Measurements from ENCODE around the gene NCCRP1. TPM values are rescaled to one million over a fixed set of nuclear protein-coding genes. Genes with fewer than 3 reads are reported as not detected.

Gene NCCRP1, protein sequence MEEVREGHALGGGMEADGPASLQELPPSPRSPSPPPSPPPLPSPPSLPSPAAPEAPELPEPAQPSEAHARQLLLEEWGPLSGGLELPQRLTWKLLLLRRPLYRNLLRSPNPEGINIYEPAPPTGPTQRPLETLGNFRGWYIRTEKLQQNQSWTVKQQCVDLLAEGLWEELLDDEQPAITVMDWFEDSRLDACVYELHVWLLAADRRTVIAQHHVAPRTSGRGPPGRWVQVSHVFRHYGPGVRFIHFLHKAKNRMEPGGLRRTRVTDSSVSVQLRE
- total RNA-seq (2022; extraction: Qiagen RNA extraction), result 1.3 to 1.9 TPM (median 1.5 TPM) in 5 replicates

DNA sequence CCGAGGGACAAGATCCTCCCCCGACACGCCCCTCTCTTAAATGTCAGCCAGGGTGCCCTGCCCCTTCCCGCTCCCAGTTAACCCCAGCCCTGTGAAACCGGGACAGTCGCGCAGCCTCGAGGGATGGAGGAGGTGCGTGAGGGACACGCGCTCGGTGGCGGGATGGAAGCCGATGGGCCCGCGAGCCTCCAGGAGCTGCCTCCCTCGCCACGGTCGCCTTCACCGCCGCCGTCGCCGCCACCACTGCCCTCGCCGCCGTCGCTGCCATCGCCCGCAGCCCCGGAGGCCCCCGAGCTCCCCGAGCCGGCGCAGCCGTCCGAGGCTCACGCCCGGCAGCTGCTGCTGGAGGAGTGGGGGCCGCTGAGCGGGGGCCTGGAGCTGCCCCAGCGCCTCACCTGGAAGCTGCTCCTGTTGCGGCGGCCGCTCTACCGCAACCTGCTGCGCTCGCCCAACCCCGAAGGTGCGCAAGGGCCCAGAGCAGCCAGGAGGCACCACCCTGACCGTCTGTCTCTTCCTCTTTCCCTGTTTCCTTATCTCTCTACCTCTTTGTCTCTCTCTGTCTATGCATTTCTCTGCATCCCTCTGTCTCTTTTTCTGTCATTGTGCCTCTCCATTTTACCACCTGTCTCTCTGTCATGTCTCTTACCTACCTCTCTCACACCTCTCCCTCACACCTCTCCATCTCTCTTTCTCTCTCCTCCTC is at the start of gene NCCRP1:
TSS of gene NCCRP1 (plus strand) at position 105 of the 703 bp plus-strand sequence. CDS start at position 124, 19 bp downstream.

DNA sequence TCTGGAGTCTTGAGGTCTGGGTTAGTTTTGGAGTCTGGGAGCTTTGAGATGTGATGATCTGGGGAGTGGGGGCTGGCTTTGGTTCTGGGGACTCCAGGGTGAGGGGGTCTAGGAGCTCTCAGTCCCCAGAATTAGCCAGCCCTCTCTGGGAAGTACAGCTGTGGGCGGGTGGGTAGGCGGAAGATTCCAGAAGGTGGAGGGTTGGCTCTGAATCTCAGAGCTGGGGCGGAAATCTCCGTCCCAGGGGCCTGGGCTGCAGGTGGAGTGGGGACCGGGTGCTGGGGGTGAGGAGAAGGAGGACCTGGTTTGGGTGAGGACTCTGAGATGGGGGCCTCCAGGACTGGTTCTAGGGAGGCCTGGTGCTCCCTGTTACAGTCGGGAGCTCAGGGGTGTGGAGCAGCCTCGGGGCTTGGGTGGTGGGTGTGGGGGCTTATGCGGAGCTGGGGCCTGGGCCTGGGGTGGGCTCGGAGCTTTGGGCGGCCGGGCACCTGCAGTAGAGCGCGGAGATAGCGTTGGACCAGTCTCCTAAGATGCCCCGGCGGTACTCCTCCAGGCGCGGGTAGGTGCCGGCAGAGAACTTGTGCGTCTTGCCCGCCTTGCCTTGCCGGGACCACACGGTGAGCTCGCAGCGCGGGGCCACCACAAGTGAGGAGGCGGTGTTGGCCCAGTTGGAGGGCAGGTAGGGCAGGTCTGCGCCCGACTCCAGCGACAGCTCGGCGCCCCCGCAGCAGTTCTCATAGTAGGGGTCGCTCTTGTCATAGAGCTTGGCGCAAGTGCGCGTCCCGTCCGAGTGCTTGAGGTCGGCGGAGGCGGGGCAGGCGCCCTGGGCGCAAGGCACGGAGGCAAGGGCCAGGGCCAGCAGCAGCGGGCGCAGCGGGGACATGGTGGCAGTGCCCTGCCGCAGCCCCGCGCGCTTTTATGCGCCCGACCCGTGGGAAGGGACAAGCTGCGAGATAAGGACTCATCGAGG is 6.9 kb downstream of the NCCRP1 start, which contains the start of gene SYCN:
TSS of gene SYCN (minus strand) at position 892 of the 970 bp plus-strand sequence. CDS start at position 883, 9 bp downstream.

DNA sequence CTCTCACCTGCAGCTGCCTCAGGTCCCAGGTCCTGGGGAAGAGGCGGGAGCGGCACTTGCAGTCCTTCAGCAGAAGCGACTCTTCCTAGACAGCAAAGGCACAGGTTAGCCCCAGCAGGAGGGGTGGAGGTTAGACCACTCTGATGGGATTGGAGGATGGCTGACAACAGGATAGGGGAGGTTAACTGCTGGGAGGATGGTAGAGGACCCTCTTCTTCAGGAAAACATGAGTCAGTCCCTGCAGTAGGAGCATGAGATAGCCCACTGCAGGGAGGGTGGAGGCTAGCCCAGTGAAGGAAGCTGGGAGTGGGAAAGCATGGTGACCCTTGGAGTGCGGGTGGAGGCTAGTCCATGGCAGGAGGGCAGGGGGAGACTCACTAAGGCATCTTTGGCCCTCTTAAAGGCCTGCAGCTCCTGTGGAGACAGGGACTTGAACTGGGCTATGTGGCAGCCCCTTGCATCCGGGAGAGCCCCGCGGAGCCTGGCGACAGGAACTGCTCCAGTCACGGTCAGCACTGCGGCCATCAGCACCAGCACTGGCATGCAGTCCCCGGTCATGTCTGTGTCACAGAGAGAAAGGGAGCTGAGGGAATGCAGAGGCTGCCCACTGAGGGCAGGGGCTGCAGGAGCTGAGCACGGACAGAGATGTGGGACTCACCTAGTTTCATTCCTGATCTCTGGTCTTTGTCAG is 47.8 kb downstream of the NCCRP1 start, which contains the start of gene IFNL3:
TSS of gene IFNL3 (minus strand) at position 597 of the 691 bp plus-strand sequence. CDS start at position 558, 39 bp downstream.

DNA sequence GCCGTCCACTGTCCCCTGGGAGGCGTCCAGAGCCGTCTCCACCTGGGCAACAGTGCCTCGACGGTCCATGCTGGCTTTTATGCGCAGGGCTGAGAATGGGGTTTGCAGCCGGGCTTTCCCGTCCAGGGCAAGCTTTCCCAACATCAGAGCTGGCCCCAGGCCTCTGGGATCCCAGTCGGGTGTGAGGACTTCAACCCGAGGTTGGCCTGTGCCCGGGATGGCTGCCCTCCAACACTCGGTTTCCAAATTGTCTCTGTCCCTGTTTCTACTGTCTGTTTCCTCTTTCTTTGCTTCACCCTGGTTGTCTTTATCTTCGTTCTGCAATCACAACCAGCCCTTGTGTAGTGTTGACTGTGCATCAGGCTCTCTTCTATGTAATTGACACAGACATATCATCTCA is 52.0 kb downstream of the NCCRP1 start, which contains the start of gene IFNL4:
TSS of gene IFNL4 (minus strand) at position 51 of the 400 bp plus-strand sequence.

Other genes starting within 250 kb of the NCCRP1 start
- 67.6 to 80.4 TPM (median 73.3 TPM) in 5 replicates for gene FBXO17, start 221.2 kb upstream of the NCCRP1 start, total RNA-seq (2022; extraction: Qiagen RNA extraction)
- 2.6 to 5.6 TPM (median 3.8 TPM) in 5 replicates for gene FBXO27, start 164.4 kb upstream of the NCCRP1 start, total RNA-seq (2022; extraction: Qiagen RNA extraction)
- gene ACP7, start 112.6 kb upstream of the NCCRP1 start, total RNA-seq (2022; extraction: Qiagen RNA extraction), result 0.05 to 0.25 TPM (median 0.07 TPM) in 5 replicates
- 82.4 to 113 TPM (median 102 TPM) in 5 replicates for gene PAK4, start 71.2 kb upstream of the NCCRP1 start, total RNA-seq (2022; extraction: Qiagen RNA extraction)
- not detected in 5 replicates for gene SYCN, start 7.3 kb downstream of the NCCRP1 start, total RNA-seq (2022; extraction: Qiagen RNA extraction)
- gene IFNL3, start 48.0 kb downstream of the NCCRP1 start, total RNA-seq (2022; extraction: Qiagen RNA extraction), result not detected in 5 replicates
- gene IFNL4, start 51.9 kb downstream of the NCCRP1 start, total RNA-seq (2022; extraction: Qiagen RNA extraction), result not detected in 5 replicates
- not detected in 5 replicates for gene IFNL2, start 71.4 kb downstream of the NCCRP1 start, total RNA-seq (2022; extraction: Qiagen RNA extraction)
- 0.10 to 0.33 TPM (median 0.13 TPM) in 4 of 5 replicates, not detected in the other for gene IFNL1, start 99.4 kb downstream of the NCCRP1 start, total RNA-seq (2022; extraction: Qiagen RNA extraction)
- 7.5 to 10.4 TPM (median 8.6 TPM) in 5 replicates for gene LRFN1, start 123.9 kb downstream of the NCCRP1 start, total RNA-seq (2022; extraction: Qiagen RNA extraction)
- 0.22 to 1.0 TPM (median 0.43 TPM) in 5 replicates for gene GMFG, start 139.1 kb downstream of the NCCRP1 start, total RNA-seq (2022; extraction: Qiagen RNA extraction)
- 142 to 170 TPM (median 168 TPM) in 5 replicates for gene SAMD4B, start 145.5 kb downstream of the NCCRP1 start, total RNA-seq (2022; extraction: Qiagen RNA extraction)
- gene PAF1, start 194.1 kb downstream of the NCCRP1 start, total RNA-seq (2022; extraction: Qiagen RNA extraction), result 71.5 to 77.5 TPM (median 74.2 TPM) in 5 replicates
- gene MED29, start 194.4 kb downstream of the NCCRP1 start, total RNA-seq (2022; extraction: Qiagen RNA extraction), result 70.9 to 84.3 TPM (median 75.6 TPM) in 5 replicates
- 156 to 252 TPM (median 234 TPM) in 5 replicates for gene ZFP36, start 209.9 kb downstream of the NCCRP1 start, total RNA-seq (2022; extraction: Qiagen RNA extraction)
- 70.4 to 114 TPM (median 105 TPM) in 5 replicates for gene PLEKHG2, start 215.7 kb downstream of the NCCRP1 start, total RNA-seq (2022; extraction: Qiagen RNA extraction)
- gene RPS16, start 239.0 kb downstream of the NCCRP1 start, total RNA-seq (2022; extraction: Qiagen RNA extraction), result 5,962 to 7,653 TPM (median 7,420 TPM) in 5 replicates
- gene SUPT5H, start 248.6 kb downstream of the NCCRP1 start, total RNA-seq (2022; extraction: Qiagen RNA extraction), result 175 to 199 TPM (median 183 TPM) in 5 replicates

All from A549 treated with Hydrocortisone at 1 μM for 4 hours (cell line).